ENCODE data around the gene MIF4GD.

- TF ChIP-seq, protein P1, sequence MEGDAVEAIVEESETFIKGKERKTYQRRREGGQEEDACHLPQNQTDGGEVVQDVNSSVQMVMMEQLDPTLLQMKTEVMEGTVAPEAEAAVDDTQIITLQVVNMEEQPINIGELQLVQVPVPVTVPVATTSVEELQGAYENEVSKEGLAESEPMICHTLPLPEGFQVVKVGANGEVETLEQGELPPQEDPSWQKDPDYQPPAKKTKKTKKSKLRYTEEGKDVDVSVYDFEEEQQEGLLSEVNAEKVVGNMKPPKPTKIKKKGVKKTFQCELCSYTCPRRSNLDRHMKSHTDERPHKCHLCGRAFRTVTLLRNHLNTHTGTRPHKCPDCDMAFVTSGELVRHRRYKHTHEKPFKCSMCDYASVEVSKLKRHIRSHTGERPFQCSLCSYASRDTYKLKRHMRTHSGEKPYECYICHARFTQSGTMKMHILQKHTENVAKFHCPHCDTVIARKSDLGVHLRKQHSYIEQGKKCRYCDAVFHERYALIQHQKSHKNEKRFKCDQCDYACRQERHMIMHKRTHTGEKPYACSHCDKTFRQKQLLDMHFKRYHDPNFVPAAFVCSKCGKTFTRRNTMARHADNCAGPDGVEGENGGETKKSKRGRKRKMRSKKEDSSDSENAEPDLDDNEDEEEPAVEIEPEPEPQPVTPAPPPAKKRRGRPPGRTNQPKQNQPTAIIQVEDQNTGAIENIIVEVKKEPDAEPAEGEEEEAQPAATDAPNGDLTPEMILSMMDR (IDR thresholded peaks at IDR 0.05; ENCODE audit: low read length) = no peak
- no peak for TF ChIP-seq EZH2 (optimal IDR thresholded peaks at IDR 0.05; ENCODE audit: low read depth, low read length)
- no peak for TF ChIP-seq EZH2phosphoT487 (IDR thresholded peaks at IDR 0.05; ENCODE audit: low read length)
These were observed 43.3 kb downstream of the MIF4GD start for GRCh38 chr17:75227729-75228128.

All from MM.1S (cell line).